ENCODE data around the gene WRAP53. TPM values are rescaled to one million over a fixed set of nuclear protein-coding genes. Genes with fewer than 3 reads are reported as not detected.

WRAP53 gene
- total RNA-seq, 1 donor from 2014 or later, result 14.9 TPM

- no peak for TF ChIP-seq CTCF (conservative IDR thresholded peaks at IDR 0.05; ENCODE audit: low read depth, low read length)
- no peak overlapping the region for H3K4me3 ChIP-seq (ENCODE audit: low read depth, low read length)
Observed at GRCh38 chr17:7651097-7651664, 37.1 kb upstream of the WRAP53 start.

GRCh38 chr17:7651665-7652387, 36.5 kb upstream of the WRAP53 start:
- DNase-seq (ENCODE audit: low read depth), result no peak
- TF ChIP-seq CTCF (conservative IDR thresholded peaks at IDR 0.05; ENCODE audit: low read depth, low read length), result no peak
- no peak overlapping the region for H3K4me3 ChIP-seq (ENCODE audit: low read depth, low read length)

More at GRCh38 chr17:7651097-7651664, 37.1 kb upstream of the WRAP53 start:
- DNase-seq (ENCODE audit: low read depth), result no peak

- no peak overlapping the region for H3K4me3 ChIP-seq (ENCODE audit: low read depth, low read length)
- TF ChIP-seq CTCF (conservative IDR thresholded peaks at IDR 0.05; ENCODE audit: low read depth, low read length), result no peak
- DNase-seq (ENCODE audit: low read depth), result no peak
Observed at GRCh38 chr17:7652388-7653356, 35.6 kb upstream of the WRAP53 start.

- DNase-seq (ENCODE audit: low read depth), result no peak
- no peak for TF ChIP-seq CTCF (conservative IDR thresholded peaks at IDR 0.05; ENCODE audit: low read depth, low read length)
Observed at GRCh38 chr17:7654832-7655540, 33.3 kb upstream of the WRAP53 start.

GRCh38 chr17:7655541-7655840, 32.8 kb upstream of the WRAP53 start:
- no peak for TF ChIP-seq CTCF (conservative IDR thresholded peaks at IDR 0.05; ENCODE audit: low read depth, low read length)
- H3K4me3 ChIP-seq (ENCODE audit: low read depth, low read length), result no peak overlapping the region
- DNase-seq (ENCODE audit: low read depth), result no peak

More at GRCh38 chr17:7654832-7655540, 33.3 kb upstream of the WRAP53 start:
- H3K4me3 ChIP-seq (ENCODE audit: low read depth, low read length), result no peak overlapping the region

GRCh38 chr17:7656958-7657609, 31.2 kb upstream of the WRAP53 start:
- DNase-seq (ENCODE audit: low read depth), result no peak
- no peak for TF ChIP-seq CTCF (conservative IDR thresholded peaks at IDR 0.05; ENCODE audit: low read depth, low read length)

More at GRCh38 chr17:7656958-7657609, 31.2 kb upstream of the WRAP53 start:
- H3K4me3 ChIP-seq (ENCODE audit: low read depth, low read length), result no peak overlapping the region

Measured in epithelial cell of proximal tubule (primary cell).